ENCODE results near the gene TRIM64.
"Not testable (repeated sequence)": the region's sequence is repeated elsewhere in the genome, so short reads cannot be mapped to it uniquely, and the experiment has no call there.

The TRIM64 gene

DNA sequence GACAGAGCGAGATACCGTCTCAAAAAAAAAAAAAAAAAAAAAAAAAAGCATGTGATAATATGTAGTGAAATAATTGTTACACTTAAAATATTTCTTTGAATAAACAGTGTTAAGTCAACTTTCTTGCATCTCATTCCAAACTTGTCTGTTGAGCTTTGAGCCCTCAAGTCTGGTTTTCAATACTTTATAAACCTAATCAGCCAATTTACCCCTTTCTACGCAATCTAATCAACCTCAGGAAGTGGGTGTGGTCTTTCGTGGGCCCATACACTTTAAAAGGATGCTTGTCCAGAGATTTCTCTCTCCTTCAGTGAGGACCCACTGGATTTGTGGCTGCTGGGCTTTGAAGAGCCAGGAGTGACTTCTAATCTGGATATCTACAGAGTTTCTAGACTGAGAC is at the start of gene TRIM64:
TRIM64 (plus strand) TSS at position 301 of the 400 bp plus-strand sequence. CDS start 2,467 bp downstream, outside the sequence.
- not testable (repeated sequence) for DNase-seq (ENCODE audit: low read depth); H3K4me3 ChIP-seq (ENCODE audit: control insufficient read depth, low read depth, low read length)

GRCh38 chr11:89922195-89922660 is 43.6 kb upstream of the TRIM64 start, which contains the start of gene TRIM49D1:
Gene TRIM49D1 (minus strand): TSS chr11:89922245. CDS start chr11:89917710, 4,535 bp downstream.
- no peak within 1 kb of the TSS for H3K4me3 ChIP-seq (ENCODE audit: control insufficient read depth, low read depth, low read length)
- TF ChIP-seq, protein P1, sequence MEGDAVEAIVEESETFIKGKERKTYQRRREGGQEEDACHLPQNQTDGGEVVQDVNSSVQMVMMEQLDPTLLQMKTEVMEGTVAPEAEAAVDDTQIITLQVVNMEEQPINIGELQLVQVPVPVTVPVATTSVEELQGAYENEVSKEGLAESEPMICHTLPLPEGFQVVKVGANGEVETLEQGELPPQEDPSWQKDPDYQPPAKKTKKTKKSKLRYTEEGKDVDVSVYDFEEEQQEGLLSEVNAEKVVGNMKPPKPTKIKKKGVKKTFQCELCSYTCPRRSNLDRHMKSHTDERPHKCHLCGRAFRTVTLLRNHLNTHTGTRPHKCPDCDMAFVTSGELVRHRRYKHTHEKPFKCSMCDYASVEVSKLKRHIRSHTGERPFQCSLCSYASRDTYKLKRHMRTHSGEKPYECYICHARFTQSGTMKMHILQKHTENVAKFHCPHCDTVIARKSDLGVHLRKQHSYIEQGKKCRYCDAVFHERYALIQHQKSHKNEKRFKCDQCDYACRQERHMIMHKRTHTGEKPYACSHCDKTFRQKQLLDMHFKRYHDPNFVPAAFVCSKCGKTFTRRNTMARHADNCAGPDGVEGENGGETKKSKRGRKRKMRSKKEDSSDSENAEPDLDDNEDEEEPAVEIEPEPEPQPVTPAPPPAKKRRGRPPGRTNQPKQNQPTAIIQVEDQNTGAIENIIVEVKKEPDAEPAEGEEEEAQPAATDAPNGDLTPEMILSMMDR (IDR thresholded peaks at IDR 0.05; ENCODE audit: control insufficient read depth, insufficient read depth, low read depth, low read length, missing control alignments) = no peak
- no peak for DNase-seq (ENCODE audit: low read depth)

GRCh38 chr11:89923764-89924163 is 42.1 kb upstream of the TRIM64 start, which contains the start of gene TRIM49D2:
Gene TRIM49D2 (plus strand): TSS chr11:89924064. CDS start chr11:89926762, 2,698 bp downstream.
- H3K4me3 ChIP-seq (ENCODE audit: control insufficient read depth, low read depth, low read length); DNase-seq (ENCODE audit: low read depth): not testable (repeated sequence)

GRCh38 chr11:89960833-89961232 is 5.0 kb upstream of the TRIM64 start:
- not testable (repeated sequence) for H3K4me3 ChIP-seq (ENCODE audit: control insufficient read depth, low read depth, low read length); DNase-seq (ENCODE audit: low read depth)
